PC-3 (cell line): Measurements from ENCODE around the gene MMP12. TPM values are rescaled to one million over a fixed set of nuclear protein-coding genes. Genes with fewer than 3 reads are reported as not detected.
A peak's percentile ranks its signal among the peaks of the same experiment; 100 is the strongest.

Experiments used
- ATAC-seq: fragments of 200-7000 bp; cut with Tn5 transposase; 2 replicates; pipeline ENCODE4 v1.9.1; 2020; ENCODE audit warnings: mild to moderate bottlenecking, moderate library complexity
- BruUV-seq: library from RNA; stranded (reverse); fragments of 400-500 nt; replicated peaks from 2 replicates; lab custom pipeline; 2021; lab: Mats Ljungman, UMichigan
- CTCF ChIA-PET: fragments of 300-600 bp; sonication (Branson Sonifier 250); formaldehyde crosslinking; loops from one replicate; lab custom pipeline; 2022; ENCODE audit warnings: antibody characterized with exemption; lab: Charles Lee
- POLR2A ChIA-PET: fragments of 300-600 bp; sonication (Branson Sonifier 250); formaldehyde crosslinking; loops from one replicate; lab custom pipeline; 2022; ENCODE audit warnings: antibody characterized with exemption; ENCODE audit not compliant: unreplicated experiment; lab: Charles Lee
- DNase-seq: peaks from one replicate; pipeline ENCODE4 v3.0.0-alpha.2; 2015
- H2AFZ ChIP-seq: fragments of 300-600 bp; sonication (generic); 2 replicates; pipeline ENCODE4 v1.6.0; 2016; ENCODE audit warnings: antibody characterized with exemption, low read length
- H3F3A ChIP-seq: fragments of 300-600 bp; sonication (generic); one replicate; pipeline ENCODE4 v1.6.0; 2017; ENCODE audit warnings: antibody characterized with exemption, low read length, control low read depth, mild to moderate bottlenecking; ENCODE audit not compliant: unreplicated experiment
- H3K27ac ChIP-seq: fragments of 300-600 bp; sonication (generic); 2 replicates; pipeline ENCODE4 v1.5.1; 2016; ENCODE audit warnings: mild to moderate bottlenecking, low read length
- H3K27me3 ChIP-seq: fragments of 300-600 bp; sonication (generic); 2 replicates; pipeline ENCODE4 v1.6.1; 2016; ENCODE audit warnings: low read length, mixed read lengths
- H3K36me3 ChIP-seq: fragments of 300-600 bp; sonication (generic); 2 replicates; pipeline ENCODE4 v1.6.1; 2016; ENCODE audit warnings: low read depth, mixed run types, low read length, mixed read lengths
- H3K4me1 ChIP-seq: fragments of 300-600 bp; sonication (generic); 2 replicates; pipeline ENCODE4 v1.5.1; 2016; ENCODE audit warnings: low read length; ENCODE audit not compliant: insufficient read depth
- H3K4me2 ChIP-seq: fragments of 300-600 bp; sonication (generic); 2 replicates; pipeline ENCODE4 v1.6.0; 2016; ENCODE audit warnings: low read length
- H3K4me3 ChIP-seq: fragments of 300-600 bp; sonication (generic); 2 replicates; pipeline ENCODE4 v1.5.1; 2016; ENCODE audit warnings: mild to moderate bottlenecking, low read length, mixed read lengths
- H3K79me2 ChIP-seq: fragments of 300-600 bp; sonication (generic); 2 replicates; pipeline ENCODE4 v1.6.1; 2017; ENCODE audit warnings: low read length, mixed read lengths
- H3K9ac ChIP-seq: fragments of 300-600 bp; sonication (generic); 2 replicates; pipeline ENCODE4 v1.6.0; 2016; ENCODE audit warnings: mild to moderate bottlenecking, low read length
- H3K9me2 ChIP-seq: fragments of 300-600 bp; sonication (generic); replicated peaks from 2 replicates; pipeline ENCODE4 v1.6.1; 2016; ENCODE audit warnings: mixed run types, low read length, mixed read lengths
- H3K9me3 ChIP-seq: fragments of 300-600 bp; sonication (generic); 2 replicates; pipeline ENCODE4 v1.6.1; 2016; ENCODE audit warnings: low read length, mixed read lengths
- H4K20me1 ChIP-seq: fragments of 300-600 bp; sonication (generic); 2 replicates; pipeline ENCODE4 v1.6.1; 2016; ENCODE audit warnings: low read length, mixed read lengths
- CTCF ChIP-seq: fragments of 300-600 bp; sonication (generic); conservative IDR thresholded peaks from 2 replicates; pipeline ENCODE4 v1.5.1; 2017; ENCODE audit warnings: antibody characterized with exemption, low read depth, mild to moderate bottlenecking, low read length
- EZH2 ChIP-seq: fragments of 300-600 bp; sonication (generic); IDR thresholded peaks from one replicate; pipeline ENCODE4 v1.6.1; 2017; ENCODE audit warnings: antibody characterized with exemption, mild to moderate bottlenecking, low read length; ENCODE audit not compliant: unreplicated experiment
- EZH2phosphoT487 ChIP-seq: fragments of 300-600 bp; sonication (generic); IDR thresholded peaks from 2 replicates; pipeline ENCODE4 v1.6.1; 2018; ENCODE audit warnings: mild to moderate bottlenecking, antibody characterized with exemption, low read length, borderline replicate concordance
- intact Hi-C: fragments of 100-400 bp; cut with micrococcal nuclease; formaldehyde crosslinking; loops from 2 replicates; pipeline ENCODE4 v1.9.0; 2023
- total RNA-seq: library from RNA; depleted of rRNA; stranded (reverse); fragments of >200 nt; gene quantifications from 2 replicates; pipeline ENCODE4 v1.2.3, GENCODE V29; 2014

Gene MMP12
- total RNA-seq, 1 experiment from 2014 or later = not detected

- CTCF ChIA-PET = interaction anchor here (0.5 to 2.0 kb wide), 13 partner anchors 11 to 236 kb away, joined by 3 to 13 read pairs (median 5); partner anchors contain the start of gene DYNC2H1
- no peak overlapping the region for H3K4me2 ChIP-seq
- H4K20me1 ChIP-seq = no peaks in the 10 kb centered on the region
- peaks cover 15% of the 10 kb centered on the region for H3K4me1 ChIP-seq
- no peak overlapping the region for H2AFZ ChIP-seq
- POLR2A ChIA-PET = interaction anchor here (0.5 to 0.6 kb wide), 2 partner anchors 10 to 23 kb away, joined by 3 to 18 read pairs; no protein-coding TSS in a partner anchor
- no TSS peak for BruUV-seq
- no peaks in the 10 kb centered on the region for H3K9me3 ChIP-seq
- H3K9ac ChIP-seq = no peak overlapping the region
- no peak overlapping the region for H3K4me3 ChIP-seq
- H3K36me3 ChIP-seq = no peaks in the 10 kb centered on the region
- H3K79me2 ChIP-seq = no peaks in the 10 kb centered on the region
- peak; percentile 16 for ATAC-seq
- no peaks in the 10 kb centered on the region for H3K9me2 ChIP-seq
- no peak for DNase-seq
- intact Hi-C loops = loop anchor here (1.0 kb wide), 1 partner anchor 182 kb away; no protein-coding TSS in a partner anchor
- no peaks in the 10 kb centered on the region for H3K27me3 ChIP-seq
- no peak overlapping the region for H3K27ac ChIP-seq
- peaks cover 7% of the 10 kb centered on the region for H3F3A ChIP-seq
- TF ChIP-seq CTCF = peak; percentile 12; the same call in 1 of the 2 replicates
- no peak for TF ChIP-seq EZH2
Observed at GRCh38 chr11:102915044-102915375, 40.2 kb upstream of the MMP12 start.

GRCh38 chr11:102914238-102915043, 39.7 kb upstream of the MMP12 start:
- TF ChIP-seq EZH2 = no peak
- no peak for TF ChIP-seq EZH2phosphoT487
- TF ChIP-seq CTCF = peak; percentile 93
- no peaks in the 10 kb centered on the region for H3K9me2 ChIP-seq
- no peak overlapping the region for H3K4me2 ChIP-seq
- H4K20me1 ChIP-seq = no peaks in the 10 kb centered on the region
- peaks cover 15% of the 10 kb centered on the region for H3K4me1 ChIP-seq
- H3K9me3 ChIP-seq = no peaks in the 10 kb centered on the region
- H3F3A ChIP-seq = peaks cover 7% of the 10 kb centered on the region
- no peaks in the 10 kb centered on the region for H3K27me3 ChIP-seq
- no peak overlapping the region for H2AFZ ChIP-seq
- H3K79me2 ChIP-seq = no peaks in the 10 kb centered on the region
- intact Hi-C loops = loop anchor here (1.0 kb wide), 4 partner anchors 27 to 181 kb away; no protein-coding TSS in a partner anchor
- no peak overlapping the region for H3K27ac ChIP-seq
- peak; percentile 76 for DNase-seq
- ChIA-PET CTCF (interaction anchor here (0.5 to 2.0 kb wide), 13 partner anchors 11 to 237 kb away, joined by 3 to 13 read pairs (median 5); partner anchors contain the start of gene DYNC2H1), POLR2A (interaction anchor here (0.5 kb wide), 1 partner anchor 22 kb away, joined by 18 read pairs; no protein-coding TSS in a partner anchor)
- BruUV-seq = no TSS peak
- no peak overlapping the region for H3K4me3 ChIP-seq
- no peaks in the 10 kb centered on the region for H3K36me3 ChIP-seq
- peak; percentile 86 for ATAC-seq
- no peak overlapping the region for H3K9ac ChIP-seq
